B cell (primary cell): ENCODE data around the gene IER3.

Experiments
- CTCF ChIP-seq: fragments of 200-600 bp; IDR thresholded peaks from one replicate; pipeline ENCODE4 v1.8.0; 2022; ENCODE audit warnings: antibody characterized with exemption, mild to moderate bottlenecking
- EZH2 ChIP-seq: IDR thresholded peaks from 2 replicates; pipeline ENCODE4 v1.6.1; 2012; ENCODE audit warnings: borderline replicate concordance, low read depth, mild to moderate bottlenecking, moderate library complexity, low read length; ENCODE audit not compliant: insufficient read depth, poor library complexity, severe bottlenecking

- TF ChIP-seq CTCF = no peak
- no peak for TF ChIP-seq EZH2
Measured at GRCh38 chr6:30766461-30767157, 22.3 kb upstream of the IER3 start.
